Stimulated activated CD4-positive, alpha-beta T cell treated with anti-CD3 and anti-CD28 coated beads, Interleukin-15, amount 100 ng/mL, for 48 hours (primary cell): ENCODE results near the gene CCDC184.
"Not testable (repeated sequence)": the region's sequence is repeated elsewhere in the genome, so short reads cannot be mapped to it uniquely, and the experiment has no call there.

Source experiments
- DNase-seq, 2 donors: peaks; one replicate each; pipeline ENCODE4 v3.0.0-alpha.2; 2020; ENCODE audit warnings: low read depth in 2 of 2

Gene CCDC184

GRCh38 chr12:48203192-48203591 lies 19.7 kb downstream of the CCDC184 start, which contains the start of gene OR10AD1:
OR10AD1 (minus strand) TSS chr12:48203292; CDS start chr12:48203292, 0 bp downstream.
- no peak for DNase-seq

GRCh38 chr12:48209495-48209894 lies 26.1 kb downstream of the CCDC184 start:
- DNase-seq = not testable (repeated sequence)

- DNase-seq = no peak
Measured at GRCh38 chr12:48216785-48217184, 33.3 kb downstream of the CCDC184 start.

- DNase-seq = no peak
Measured at GRCh38 chr12:48219631-48220030, 36.2 kb downstream of the CCDC184 start.

GRCh38 chr12:48220701-48221100 lies 37.3 kb downstream of the CCDC184 start:
- DNase-seq = no peak

- no peak for DNase-seq
Measured at GRCh38 chr12:48221645-48222044, 38.2 kb downstream of the CCDC184 start.

GRCh38 chr12:48224533-48224932 lies 41.1 kb downstream of the CCDC184 start:
- DNase-seq = not testable (repeated sequence)

GRCh38 chr12:48231169-48231958 lies 47.9 kb downstream of the CCDC184 start:
- not testable (repeated sequence) for DNase-seq
